ENCODE data around the gene USP4. TPM values are rescaled to one million over a fixed set of nuclear protein-coding genes. Genes with fewer than 3 reads are reported as not detected.

Gene USP4
- total and polyA plus RNA-seq, 2 experiments from 2014 or later = 11.2 to 50.9 TPM

DNA sequence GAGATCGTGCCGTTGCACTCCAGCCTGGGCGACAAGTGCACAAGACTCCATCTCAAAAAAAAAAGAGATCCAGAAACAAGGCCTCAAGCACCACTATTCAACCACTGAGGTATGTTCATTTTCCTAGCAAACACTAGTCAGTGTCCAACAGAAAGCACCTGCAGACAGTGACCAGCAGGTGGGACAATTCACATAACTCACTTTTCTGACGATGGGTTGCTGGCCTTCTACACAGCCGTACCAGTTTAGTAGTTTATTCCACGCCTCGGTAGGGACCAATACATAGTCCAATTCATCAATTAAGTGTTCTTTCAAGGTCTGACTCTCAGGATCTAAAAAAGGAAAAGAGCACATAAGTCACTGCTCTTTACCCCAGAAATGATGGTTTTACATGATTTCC, 12.4 kb downstream of the USP4 start:
- peaks cover 87% of the 10 kb centered on the region for H3K79me2 ChIP-seq (ENCODE audit: insufficient read depth)
- H3K9me2 ChIP-seq (ENCODE audit: insufficient read depth) = no peaks in the 10 kb centered on the region
- no peaks in the 10 kb centered on the region for H3K4me1 ChIP-seq (ENCODE audit: insufficient read depth)
- TF ChIP-seq EZH2 (IDR thresholded peaks at IDR 0.05; ENCODE audit: insufficient read depth, poor library complexity, severe bottlenecking) (no peak), EZH2phosphoT487 (IDR thresholded peaks at IDR 0.05; ENCODE audit: insufficient read depth, low read depth) (no peak)
- H3K36me3 ChIP-seq (ENCODE audit: low read depth) = peaks cover 62% of the 10 kb centered on the region
- no peaks in the 10 kb centered on the region for H3K27me3 ChIP-seq (replicated peaks; ENCODE audit: insufficient read depth)
- H3F3A ChIP-seq (ENCODE audit: insufficient read depth) = no peaks in the 10 kb centered on the region
- H3K9me3 ChIP-seq (ENCODE audit: low read depth) = no peaks in the 10 kb centered on the region
- H3K4me3 ChIP-seq = no peak overlapping the region
- no peak overlapping the region for H3K4me2 ChIP-seq (ENCODE audit: unreplicated experiment)
- H3K9ac ChIP-seq = no peak overlapping the region
- no peaks in the 10 kb centered on the region for H4K20me1 ChIP-seq (ENCODE audit: insufficient read depth)
- WGBS, 2 experiments (ENCODE audit: low coverage in 1 of 2, low lambda C conversion rate in 2 of 2, missing lambda C conversion rate in 2 of 2) = 88 to 93% methylated on average over 7 of the region's 7 CpGs
- no peak overlapping the region for H2AFZ ChIP-seq
- H3K27ac ChIP-seq = no peak overlapping the region
- in situ Hi-C loops (cut with MboI) = no loop called here
- peak; percentile 23 for DNase-seq

DNA sequence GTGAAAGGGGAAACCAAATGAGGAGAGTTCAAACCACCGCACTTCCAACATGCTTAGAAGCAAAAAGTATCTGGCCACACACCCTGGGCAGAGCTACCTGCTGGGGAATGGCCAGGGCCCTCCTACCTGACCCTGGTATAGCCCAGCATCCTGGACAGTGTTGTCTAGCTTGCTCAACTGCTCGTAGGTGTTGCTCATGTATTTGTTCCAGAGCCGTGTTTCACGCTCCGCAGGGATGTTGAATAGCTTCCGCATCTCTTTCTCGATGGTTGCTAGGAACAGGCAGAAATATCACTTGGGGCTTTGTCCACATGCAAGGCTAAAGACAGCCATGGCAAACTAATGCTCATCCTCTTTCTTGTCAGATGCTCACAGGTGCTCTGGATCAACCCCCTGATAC, 15.1 kb downstream of the USP4 start:
- in situ Hi-C loops (cut with MboI) = no loop called here
- DNase-seq = no peak
- Histone ChIP-seq H3K4me2 (ENCODE audit: unreplicated experiment) (no peak overlapping the region), H3K4me1 (ENCODE audit: insufficient read depth) (no peaks in the 10 kb centered on the region), H3K79me2 (ENCODE audit: insufficient read depth) (peaks cover 66% of the 10 kb centered on the region), H2AFZ (no peak overlapping the region), H4K20me1 (ENCODE audit: insufficient read depth) (no peaks in the 10 kb centered on the region), H3K4me3 (no peak overlapping the region), H3K27me3 (replicated peaks; ENCODE audit: insufficient read depth) (no peaks in the 10 kb centered on the region), H3K36me3 (ENCODE audit: low read depth) (peaks cover 73% of the 10 kb centered on the region), H3K9me2 (ENCODE audit: insufficient read depth) (no peaks in the 10 kb centered on the region), H3K27ac (no peak overlapping the region), H3K9ac (no peak overlapping the region), H3F3A (ENCODE audit: insufficient read depth) (no peaks in the 10 kb centered on the region), H3K9me3 (ENCODE audit: low read depth) (no peaks in the 10 kb centered on the region)
- TF ChIP-seq EZH2phosphoT487 (IDR thresholded peaks at IDR 0.05; ENCODE audit: insufficient read depth, low read depth) = no peak
- no peak for TF ChIP-seq EZH2 (IDR thresholded peaks at IDR 0.05; ENCODE audit: insufficient read depth, poor library complexity, severe bottlenecking)
- WGBS, 2 experiments (ENCODE audit: low coverage in 1 of 2, low lambda C conversion rate in 2 of 2, missing lambda C conversion rate in 2 of 2) = 89 to 96% methylated on average over 7 of the region's 7 CpGs

- TF ChIP-seq EZH2phosphoT487 (IDR thresholded peaks at IDR 0.05; ENCODE audit: insufficient read depth, low read depth) = no peak
- no peak for TF ChIP-seq EZH2 (IDR thresholded peaks at IDR 0.05; ENCODE audit: insufficient read depth, poor library complexity, severe bottlenecking)
- DNase-seq = no peak
- Histone ChIP-seq H3F3A (ENCODE audit: insufficient read depth) (no peaks in the 10 kb centered on the region), H3K9me2 (ENCODE audit: insufficient read depth) (no peaks in the 10 kb centered on the region), H3K4me3 (no peak overlapping the region), H3K4me1 (ENCODE audit: insufficient read depth) (peaks cover 8% of the 10 kb centered on the region), H3K36me3 (ENCODE audit: low read depth) (peaks cover 32% of the 10 kb centered on the region), H3K27me3 (replicated peaks; ENCODE audit: insufficient read depth) (no peaks in the 10 kb centered on the region), H3K27ac (no peak overlapping the region), H3K9ac (no peak overlapping the region), H3K9me3 (ENCODE audit: low read depth) (no peaks in the 10 kb centered on the region), H2AFZ (no peak overlapping the region), H3K79me2 (ENCODE audit: insufficient read depth) (peaks cover 11% of the 10 kb centered on the region), H3K4me2 (ENCODE audit: unreplicated experiment) (no peak overlapping the region), H4K20me1 (ENCODE audit: insufficient read depth) (no peaks in the 10 kb centered on the region)
- WGBS, 2 experiments (ENCODE audit: low coverage in 1 of 2, low lambda C conversion rate in 2 of 2, missing lambda C conversion rate in 2 of 2) = 84 to 86% methylated on average over 16 of the region's 16 CpGs
- in situ Hi-C loops (cut with MboI) = no loop called here
These were observed 23.0 kb downstream of the USP4 start for GRCh38 chr3:49316696-49317457.

DNA sequence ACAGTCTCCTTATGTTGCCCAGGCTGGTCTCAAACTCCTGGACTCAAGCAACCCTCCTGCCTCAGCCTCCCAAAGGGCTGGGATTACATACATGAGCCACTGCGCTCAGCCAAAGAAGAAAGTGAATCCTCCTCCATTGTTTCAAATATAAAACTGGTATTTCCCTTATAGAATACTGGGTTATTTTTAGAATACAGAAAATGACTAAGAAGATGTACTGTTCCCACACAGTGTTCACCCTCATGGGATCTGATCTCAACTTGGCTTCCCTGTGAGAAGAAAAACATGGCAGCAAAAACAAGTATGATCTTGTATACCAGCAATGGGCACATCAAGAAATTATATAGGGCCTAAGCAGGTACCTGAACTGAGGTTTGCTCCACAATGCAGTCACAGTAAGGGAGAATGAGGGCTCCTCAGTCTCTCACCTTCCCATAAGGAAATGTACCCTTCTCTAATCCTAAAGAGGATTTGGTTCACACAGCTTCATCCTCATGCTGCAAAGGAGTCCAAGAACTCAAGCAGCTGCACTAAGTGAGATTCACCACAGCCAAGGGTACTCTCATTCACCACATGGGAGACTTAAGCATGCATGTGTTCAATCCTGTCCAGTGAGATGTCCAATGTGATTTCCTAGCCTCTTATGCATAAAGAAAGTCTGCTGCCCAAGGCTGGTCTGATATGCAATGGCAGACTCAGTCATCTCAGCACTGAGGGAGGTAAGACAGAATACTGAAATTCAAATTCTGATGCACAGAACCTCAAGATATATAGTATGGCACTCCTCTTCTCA, 25.8 kb downstream of the USP4 start:
- Histone ChIP-seq H3K9ac (no peak overlapping the region), H3F3A (ENCODE audit: insufficient read depth) (no peaks in the 10 kb centered on the region), H3K9me3 (ENCODE audit: low read depth) (no peaks in the 10 kb centered on the region), H2AFZ (no peak overlapping the region), H3K36me3 (ENCODE audit: low read depth) (peaks cover 33% of the 10 kb centered on the region), H3K79me2 (ENCODE audit: insufficient read depth) (peaks cover 22% of the 10 kb centered on the region; the same call in 1 of the 2 replicates), H3K27ac (peak overlapping the region; percentile 43), H3K4me3 (no peak overlapping the region), H3K4me2 (ENCODE audit: unreplicated experiment) (no peak overlapping the region), H3K4me1 (ENCODE audit: insufficient read depth) (peaks cover 8% of the 10 kb centered on the region), H4K20me1 (ENCODE audit: insufficient read depth) (no peaks in the 10 kb centered on the region), H3K27me3 (replicated peaks; ENCODE audit: insufficient read depth) (no peaks in the 10 kb centered on the region), H3K9me2 (ENCODE audit: insufficient read depth) (no peaks in the 10 kb centered on the region)
- 97 to 100% methylated on average over 1 of the region's 1 CpG for WGBS, 2 experiments (ENCODE audit: low coverage in 1 of 2, low lambda C conversion rate in 2 of 2, missing lambda C conversion rate in 2 of 2)
- in situ Hi-C loops (cut with MboI) = no loop called here
- TF ChIP-seq EZH2 (IDR thresholded peaks at IDR 0.05; ENCODE audit: insufficient read depth, poor library complexity, severe bottlenecking) (no peak), EZH2phosphoT487 (IDR thresholded peaks at IDR 0.05; ENCODE audit: insufficient read depth, low read depth) (no peak)
- peak; percentile 53 for DNase-seq
